ENCODE data around the gene TMEM72. TPM values are rescaled to one million over a fixed set of nuclear protein-coding genes. Genes with fewer than 3 reads are reported as not detected.

The TMEM72 gene
- polyA plus RNA-seq, 1 donor (not counting 4 experiments of a cell fraction or from before 2014, with no cell fraction given) = not detected

- H3K9me1 ChIP-seq (ENCODE audit: control insufficient read depth, extremely low read depth, insufficient read depth, low read length) = no peaks in the 10 kb centered on the region
- no peak overlapping the region for H3K9ac ChIP-seq (ENCODE audit: control insufficient read depth, extremely low read depth, insufficient read depth, low read length)
- H3K27ac ChIP-seq (ENCODE audit: control insufficient read depth, insufficient read depth, low read length) = no peak overlapping the region
- H3K4me1 ChIP-seq (ENCODE audit: control insufficient read depth, extremely low read depth, insufficient read depth, low read length) = peaks cover 4% of the 10 kb centered on the region
- no peaks in the 10 kb centered on the region for H3K36me3 ChIP-seq (ENCODE audit: control insufficient read depth in 2 of 2, extremely low read depth in 1 of 2, insufficient read depth in 2 of 2, low read length in 2 of 2)
- DNase-seq (ENCODE audit: low read depth, low spot score) = no peak
- dilution Hi-C loops (cut with MboI; ENCODE audit: extremely low pct_ligation_motif_present, low sequenced_read_pairs) = no loop called here
- H3K79me2 ChIP-seq (ENCODE audit: control insufficient read depth, insufficient read depth, low read length) = no peaks in the 10 kb centered on the region
- no peak overlapping the region for H2AFZ ChIP-seq (ENCODE audit: control insufficient read depth, low read length)
- H3K9me3 ChIP-seq (ENCODE audit: control insufficient read depth, low read depth, low read length) = no peaks in the 10 kb centered on the region
- no peak for TF ChIP-seq EZH2 (IDR thresholded peaks at IDR 0.05; ENCODE audit: low read length)
- TF ChIP-seq, protein P1, sequence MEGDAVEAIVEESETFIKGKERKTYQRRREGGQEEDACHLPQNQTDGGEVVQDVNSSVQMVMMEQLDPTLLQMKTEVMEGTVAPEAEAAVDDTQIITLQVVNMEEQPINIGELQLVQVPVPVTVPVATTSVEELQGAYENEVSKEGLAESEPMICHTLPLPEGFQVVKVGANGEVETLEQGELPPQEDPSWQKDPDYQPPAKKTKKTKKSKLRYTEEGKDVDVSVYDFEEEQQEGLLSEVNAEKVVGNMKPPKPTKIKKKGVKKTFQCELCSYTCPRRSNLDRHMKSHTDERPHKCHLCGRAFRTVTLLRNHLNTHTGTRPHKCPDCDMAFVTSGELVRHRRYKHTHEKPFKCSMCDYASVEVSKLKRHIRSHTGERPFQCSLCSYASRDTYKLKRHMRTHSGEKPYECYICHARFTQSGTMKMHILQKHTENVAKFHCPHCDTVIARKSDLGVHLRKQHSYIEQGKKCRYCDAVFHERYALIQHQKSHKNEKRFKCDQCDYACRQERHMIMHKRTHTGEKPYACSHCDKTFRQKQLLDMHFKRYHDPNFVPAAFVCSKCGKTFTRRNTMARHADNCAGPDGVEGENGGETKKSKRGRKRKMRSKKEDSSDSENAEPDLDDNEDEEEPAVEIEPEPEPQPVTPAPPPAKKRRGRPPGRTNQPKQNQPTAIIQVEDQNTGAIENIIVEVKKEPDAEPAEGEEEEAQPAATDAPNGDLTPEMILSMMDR (optimal IDR thresholded peaks at IDR 0.05 in 1 of 3, IDR thresholded peaks at IDR 0.05 in 1 of 3, conservative IDR thresholded peaks at IDR 0.05 in 1 of 3; ENCODE audit: extremely low read depth in 1 of 3, insufficient read depth in 2 of 3, low read length in 3 of 3) = no peak
- peaks cover 27% of the 10 kb centered on the region for H3K27me3 ChIP-seq (ENCODE audit: control insufficient read depth, extremely low read depth, insufficient read depth, low read length)
- no peaks in the 10 kb centered on the region for H4K20me1 ChIP-seq (ENCODE audit: control insufficient read depth, extremely low read depth, insufficient read depth, low read length)
- FAIRE-seq = no peak
- H3K4me3 ChIP-seq (ENCODE audit: control insufficient read depth in 2 of 3, extremely low read depth in 1 of 3, insufficient read depth in 2 of 3, low read depth in 1 of 3, low read length in 3 of 3) = no peak overlapping the region
- no peak overlapping the region for H3K4me2 ChIP-seq (ENCODE audit: control insufficient read depth, extremely low read depth, insufficient read depth, low read depth, low read length)
Observed at GRCh38 chr10:44862924-44863323, 48.2 kb upstream of the TMEM72 start.

DNA sequence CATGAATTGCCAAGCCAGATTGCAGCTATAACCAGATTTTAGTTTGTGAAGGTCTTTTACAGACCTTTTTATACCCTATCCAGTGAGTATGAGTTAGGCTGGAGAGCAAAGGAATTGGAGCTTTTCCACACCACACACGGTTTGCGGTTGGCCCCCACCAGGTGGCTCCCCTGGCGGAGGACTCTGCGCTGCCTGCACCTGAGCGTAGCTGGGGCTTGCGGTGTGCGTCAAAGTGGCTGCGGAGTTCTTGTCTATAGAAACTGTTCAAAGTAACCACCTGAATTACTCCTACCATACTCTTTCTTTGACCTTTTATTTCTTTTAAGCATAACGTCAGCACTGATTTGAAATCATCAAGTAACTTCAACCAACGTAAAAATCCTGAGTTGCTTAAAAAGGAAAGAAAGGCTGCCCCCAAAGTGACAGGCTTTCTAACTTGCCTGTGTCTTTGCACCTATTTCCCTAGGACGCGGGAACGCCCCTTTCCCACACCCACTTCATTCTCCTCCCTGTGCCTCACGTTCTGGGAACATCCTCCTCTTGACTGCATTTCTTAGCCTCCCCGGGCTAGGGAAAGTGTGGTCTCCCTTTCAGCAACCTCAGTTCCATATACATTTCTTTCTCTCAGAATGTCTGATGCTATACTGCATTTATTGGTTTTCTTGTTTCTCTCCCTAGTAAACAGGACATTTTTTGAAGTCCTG is 47.6 kb upstream of the TMEM72 start:
- peak overlapping the region; percentile 33 for H2AFZ ChIP-seq (ENCODE audit: control insufficient read depth, low read length)
- no peaks in the 10 kb centered on the region for H3K79me2 ChIP-seq (ENCODE audit: control insufficient read depth, insufficient read depth, low read length)
- H3K4me1 ChIP-seq (ENCODE audit: control insufficient read depth, extremely low read depth, insufficient read depth, low read length) = peaks cover 4% of the 10 kb centered on the region
- H3K4me3 ChIP-seq (ENCODE audit: control insufficient read depth in 2 of 3, extremely low read depth in 1 of 3, insufficient read depth in 2 of 3, low read depth in 1 of 3, low read length in 3 of 3) = no peak overlapping the region
- TF ChIP-seq, protein P1 (optimal IDR thresholded peaks at IDR 0.05 in 1 of 3, IDR thresholded peaks at IDR 0.05 in 1 of 3, conservative IDR thresholded peaks at IDR 0.05 in 1 of 3; ENCODE audit: extremely low read depth in 1 of 3, insufficient read depth in 2 of 3, low read length in 3 of 3) = peak in 1 of 3 experiments; percentile 2
- peak; percentile 66 for TF ChIP-seq EZH2 (IDR thresholded peaks at IDR 0.05; ENCODE audit: low read length)
- H3K9me1 ChIP-seq (ENCODE audit: control insufficient read depth, extremely low read depth, insufficient read depth, low read length) = no peaks in the 10 kb centered on the region
- H3K9me3 ChIP-seq (ENCODE audit: control insufficient read depth, low read depth, low read length) = no peaks in the 10 kb centered on the region
- dilution Hi-C loops (cut with MboI; ENCODE audit: extremely low pct_ligation_motif_present, low sequenced_read_pairs) = no loop called here
- FAIRE-seq (no peak), DNase-seq (ENCODE audit: low read depth, low spot score) (no peak)
- H3K4me2 ChIP-seq (ENCODE audit: control insufficient read depth, extremely low read depth, insufficient read depth, low read depth, low read length) = peak overlapping the region; percentile 85
- H3K9ac ChIP-seq (ENCODE audit: control insufficient read depth, extremely low read depth, insufficient read depth, low read length) = no peak overlapping the region
- H3K27me3 ChIP-seq (ENCODE audit: control insufficient read depth, extremely low read depth, insufficient read depth, low read length) = peaks cover 27% of the 10 kb centered on the region
- no peak overlapping the region for H3K27ac ChIP-seq (ENCODE audit: control insufficient read depth, insufficient read depth, low read length)
- no peaks in the 10 kb centered on the region for H4K20me1 ChIP-seq (ENCODE audit: control insufficient read depth, extremely low read depth, insufficient read depth, low read length)
- no peaks in the 10 kb centered on the region for H3K36me3 ChIP-seq (ENCODE audit: control insufficient read depth in 2 of 2, extremely low read depth in 1 of 2, insufficient read depth in 2 of 2, low read length in 2 of 2)
